Transverse colon (tissue), 3 donors: ENCODE measurements around the gene PRTFDC1.

Experiments
- CTCF ChIP-seq, 5 experiments: fragments of 200-600 bp in 3 of 5; fragments of 450-650 bp in 2 of 5; sonication (generic) in 3 of 5; IDR thresholded peaks; 1 replicate in 2 of 5; 2 replicates in 3 of 5; pipeline ENCODE4 v1.5.1; 2016 to 2017; ENCODE audit warnings: antibody characterized with exemption in 5 of 5, inconsistent platforms in 3 of 5, mild to moderate bottlenecking in 2 of 5, moderate library complexity in 1 of 5
- POLR2A ChIP-seq: fragments of 450-650 bp; IDR thresholded peaks from one replicate; pipeline ENCODE4 v1.6.1; 2016; ENCODE audit warnings: antibody characterized with exemption, mild to moderate bottlenecking, moderate library complexity

- TF ChIP-seq POLR2A (no peak), CTCF (IDR thresholded peaks at IDR 0.05) (no peak)
These were observed 72.5 kb downstream of the PRTFDC1 start for GRCh38 chr10:24879861-24880260.
